Activated CD4-positive, alpha-beta T cell treated with anti-CD3 and anti-CD28 coated beads, Interleukin-2, amount 50 U/mL, for 24 hours (primary cell): ENCODE data around the gene ZNF398.
A peak's percentile ranks its signal among the peaks of the same experiment; 100 is the strongest.

ENCODE experiments used
- DNase-seq, 2 donors: peaks; one replicate each; pipeline ENCODE4 v3.0.0-alpha.2; 2020; ENCODE audit warnings: low read depth in 1 of 2, low spot score in 1 of 2

The ZNF398 gene

GRCh38 chr7:149147752-149148653 is 750 bp downstream of the ZNF398 start:
- DNase-seq, result peak; percentile 38

DNA sequence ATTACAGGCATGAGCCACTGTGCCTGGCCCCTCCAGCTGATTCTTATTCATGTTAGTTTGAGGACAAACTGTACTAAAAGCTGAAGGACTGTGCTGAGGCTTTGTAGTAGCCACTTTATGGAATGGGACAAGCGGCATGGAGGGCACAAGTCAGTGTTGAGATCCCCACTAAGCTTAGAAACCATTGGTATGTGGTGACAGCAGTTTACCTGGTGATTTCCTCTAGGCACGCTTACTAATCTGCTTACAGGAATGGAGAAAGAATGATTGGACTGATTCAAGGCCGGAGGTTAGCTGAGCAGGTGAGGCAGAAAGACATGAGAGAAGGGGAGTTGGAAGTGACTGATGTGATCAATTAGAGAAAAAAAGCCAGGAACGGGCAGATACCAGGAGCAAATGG is 3.7 kb downstream of the ZNF398 start:
- no peak for DNase-seq

DNA sequence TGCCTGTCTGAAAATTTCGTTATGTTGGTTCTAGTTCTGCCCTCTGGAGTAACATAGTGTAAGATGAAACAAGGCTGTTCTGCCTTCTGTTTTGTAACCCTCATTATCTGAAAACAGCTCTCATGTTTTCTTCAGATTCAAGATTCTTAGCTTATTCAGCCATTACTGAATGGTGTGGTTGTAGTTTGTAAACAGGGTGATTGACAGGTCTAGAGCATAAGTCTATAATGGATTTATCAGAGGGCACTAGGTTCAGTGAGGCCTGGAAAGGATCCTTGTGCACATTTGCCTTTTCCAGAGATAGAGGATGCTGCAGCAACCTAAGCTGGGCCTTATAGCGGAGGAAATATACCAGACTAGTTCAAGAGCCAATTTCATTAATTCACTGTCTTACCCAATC is 6.1 kb downstream of the ZNF398 start:
- no peak for DNase-seq

GRCh38 chr7:149154056-149154455 is 6.8 kb downstream of the ZNF398 start:
- no peak for DNase-seq

- DNase-seq, result no peak
These were observed 9.6 kb downstream of the ZNF398 start for GRCh38 chr7:149156898-149157297.

- DNase-seq, result no peak
These were observed 14.1 kb downstream of the ZNF398 start for GRCh38 chr7:149161241-149161848.

DNA sequence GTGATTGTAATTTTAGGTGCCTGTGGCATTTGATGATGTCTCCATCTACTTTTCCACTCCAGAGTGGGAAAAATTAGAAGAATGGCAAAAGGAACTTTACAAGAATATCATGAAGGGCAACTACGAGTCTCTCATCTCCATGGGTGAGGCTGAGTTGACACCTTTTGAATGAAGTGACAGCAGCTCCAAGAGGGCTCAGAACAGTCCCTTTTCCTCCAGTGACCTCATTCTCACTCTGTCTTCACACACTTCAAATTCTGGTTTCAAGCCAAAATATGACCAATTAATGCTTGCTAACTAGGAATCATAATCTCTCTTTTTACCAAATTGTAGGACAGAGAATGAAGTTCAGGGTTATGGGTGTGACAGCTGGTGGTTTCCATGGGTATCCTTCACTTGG is 18.9 kb downstream of the ZNF398 start:
- no peak for DNase-seq

GRCh38 chr7:149166630-149167352 is 19.5 kb downstream of the ZNF398 start:
- DNase-seq, result no peak

GRCh38 chr7:149171892-149172533 is 24.8 kb downstream of the ZNF398 start:
- no peak for DNase-seq

DNA sequence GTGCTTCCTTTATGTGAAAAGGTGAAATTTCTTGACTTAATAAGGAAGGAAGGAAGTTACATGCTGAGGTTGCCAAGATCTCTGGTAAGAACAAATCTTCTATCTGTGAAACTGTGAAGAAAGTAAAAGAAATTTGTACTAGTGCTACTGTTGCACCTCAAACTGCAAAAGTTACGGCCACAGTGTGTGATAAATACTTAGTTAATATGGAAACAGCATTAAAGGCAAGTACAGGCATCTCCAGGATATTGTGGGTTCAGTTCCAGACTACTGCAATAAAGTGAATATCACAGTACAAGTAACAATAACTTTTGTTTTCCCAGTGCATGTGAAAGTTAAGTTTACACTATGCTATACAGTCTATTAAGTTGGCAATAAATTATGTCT is 25.3 kb downstream of the ZNF398 start:
- no peak for DNase-seq

DNA sequence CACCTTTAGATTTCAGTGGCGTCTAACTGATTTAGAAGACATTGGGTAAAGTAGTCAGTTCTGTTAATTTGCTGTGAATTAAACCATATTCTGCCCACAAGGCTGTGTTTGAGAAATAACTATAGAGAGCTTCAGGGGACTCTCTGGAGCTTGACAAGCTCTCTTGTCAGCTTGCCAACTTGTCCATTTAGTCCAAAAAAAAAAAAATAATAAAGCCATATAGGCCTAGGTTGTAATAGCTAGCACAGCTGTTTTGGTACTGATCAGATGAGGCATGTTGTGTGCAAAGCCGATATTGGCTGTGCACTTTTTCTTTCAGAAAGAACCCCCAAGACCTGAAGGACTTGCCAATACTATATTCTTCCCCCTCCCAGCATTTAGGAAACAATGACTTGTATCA is 27.9 kb downstream of the ZNF398 start:
- no peak for DNase-seq

DNA sequence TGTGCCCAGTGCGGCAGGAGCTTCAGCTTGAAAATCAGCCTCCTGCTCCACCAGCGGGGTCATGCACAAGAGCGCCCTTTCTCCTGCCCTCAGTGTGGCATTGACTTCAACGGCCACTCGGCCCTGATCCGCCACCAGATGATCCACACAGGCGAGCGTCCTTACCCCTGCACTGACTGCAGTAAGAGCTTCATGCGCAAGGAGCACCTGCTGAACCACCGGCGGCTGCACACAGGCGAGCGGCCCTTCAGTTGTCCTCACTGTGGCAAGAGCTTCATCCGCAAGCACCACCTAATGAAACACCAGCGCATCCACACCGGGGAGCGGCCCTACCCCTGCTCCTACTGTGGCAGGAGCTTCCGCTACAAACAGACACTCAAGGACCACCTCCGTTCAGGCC is 32.0 kb downstream of the ZNF398 start:
- no peak for DNase-seq

DNA sequence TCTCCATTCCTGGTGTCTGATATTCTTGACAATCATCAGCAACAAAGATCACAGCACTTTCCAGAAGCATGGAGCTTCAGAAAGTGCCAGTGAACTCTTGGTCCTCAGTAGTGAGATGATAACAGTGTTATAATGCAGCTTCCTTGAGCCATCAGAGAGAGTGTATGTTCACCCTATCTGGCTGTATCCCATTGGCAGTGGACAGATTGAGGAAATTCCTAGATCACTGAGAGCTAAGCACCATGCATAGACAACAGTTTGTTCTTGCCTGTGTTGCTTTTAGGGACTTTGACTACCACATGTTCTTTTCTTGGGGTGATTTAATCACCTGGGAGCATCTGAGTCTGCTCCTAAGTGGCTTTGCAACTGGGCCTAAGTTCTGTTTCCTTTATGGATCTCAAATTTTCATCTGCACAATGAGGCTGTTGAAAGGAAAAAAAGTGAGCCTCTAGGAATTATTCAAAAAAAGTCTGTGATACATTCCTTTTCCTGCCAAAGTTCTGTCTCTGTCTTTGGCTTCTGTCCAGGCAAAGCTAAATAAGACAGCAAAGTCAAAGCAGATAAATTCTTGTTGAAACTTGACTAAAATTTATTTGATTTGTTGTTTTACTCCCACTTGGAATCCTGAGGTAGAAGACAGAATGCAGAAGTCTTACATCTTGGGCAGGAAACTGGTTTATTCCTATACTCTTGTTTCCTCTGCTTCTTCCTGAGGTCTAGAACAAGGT is 33.6 kb downstream of the ZNF398 start:
- DNase-seq, result no peak

GRCh38 chr7:149181450-149181790 is 34.2 kb downstream of the ZNF398 start:
- DNase-seq, result no peak

- DNase-seq, result no peak
These were observed 37.0 kb downstream of the ZNF398 start for GRCh38 chr7:149184274-149184673.

GRCh38 chr7:149188213-149188612 is 41.0 kb downstream of the ZNF398 start:
- no peak for DNase-seq

DNA sequence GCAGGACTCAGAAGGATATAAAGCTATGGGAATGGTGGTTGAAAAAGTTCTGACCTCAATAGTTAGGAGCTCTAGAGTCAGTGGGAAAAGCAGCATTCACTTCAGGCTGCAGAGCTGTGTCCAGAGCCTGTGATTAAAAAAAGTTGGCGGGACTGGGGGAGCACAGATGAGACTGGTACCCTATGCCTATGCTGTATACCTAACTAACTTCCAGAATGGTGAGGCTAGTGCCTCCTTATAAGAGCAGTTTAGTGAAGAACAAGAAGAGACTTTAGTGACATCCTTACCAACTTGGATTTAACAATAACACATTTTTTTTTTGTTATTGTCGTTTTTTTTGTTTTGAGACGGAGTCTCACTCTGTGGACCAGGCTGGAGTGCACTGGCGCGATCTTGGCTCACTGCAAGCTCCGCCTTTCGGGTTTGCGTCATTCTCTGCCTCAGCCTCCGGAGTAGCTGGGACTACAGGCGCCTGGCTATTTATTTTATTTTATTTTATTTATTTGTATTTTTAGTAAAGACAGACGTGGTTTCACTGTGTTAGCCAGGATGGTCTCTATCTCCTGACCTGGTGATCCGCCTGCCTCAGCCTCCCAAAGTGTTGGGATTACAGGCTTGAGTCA is 41.5 kb downstream of the ZNF398 start:
- no peak for DNase-seq

DNA sequence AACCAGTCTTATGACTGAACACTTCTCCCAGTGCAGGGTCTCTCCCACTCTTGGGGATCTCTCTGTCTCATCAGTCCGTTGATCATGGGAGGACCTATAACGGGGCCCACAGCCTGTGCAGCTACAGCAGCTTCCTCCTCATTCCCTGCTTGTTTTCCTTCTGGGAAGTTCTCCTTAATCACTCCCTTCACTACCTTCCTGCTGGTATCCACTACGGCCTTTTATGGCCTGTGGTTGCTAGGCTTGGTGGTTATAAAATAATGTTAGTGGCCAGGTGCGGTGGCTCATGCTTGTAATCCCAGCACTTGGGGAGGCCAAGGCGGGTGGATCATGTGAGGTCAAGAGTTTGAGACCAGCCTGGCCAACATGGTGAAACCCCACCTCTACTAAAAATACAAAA is 44.6 kb downstream of the ZNF398 start:
- DNase-seq, result no peak

GRCh38 chr7:149194799-149195179 is 47.5 kb downstream of the ZNF398 start:
- DNase-seq, result no peak
